ENCODE results near the gene IFT88.

DNA sequence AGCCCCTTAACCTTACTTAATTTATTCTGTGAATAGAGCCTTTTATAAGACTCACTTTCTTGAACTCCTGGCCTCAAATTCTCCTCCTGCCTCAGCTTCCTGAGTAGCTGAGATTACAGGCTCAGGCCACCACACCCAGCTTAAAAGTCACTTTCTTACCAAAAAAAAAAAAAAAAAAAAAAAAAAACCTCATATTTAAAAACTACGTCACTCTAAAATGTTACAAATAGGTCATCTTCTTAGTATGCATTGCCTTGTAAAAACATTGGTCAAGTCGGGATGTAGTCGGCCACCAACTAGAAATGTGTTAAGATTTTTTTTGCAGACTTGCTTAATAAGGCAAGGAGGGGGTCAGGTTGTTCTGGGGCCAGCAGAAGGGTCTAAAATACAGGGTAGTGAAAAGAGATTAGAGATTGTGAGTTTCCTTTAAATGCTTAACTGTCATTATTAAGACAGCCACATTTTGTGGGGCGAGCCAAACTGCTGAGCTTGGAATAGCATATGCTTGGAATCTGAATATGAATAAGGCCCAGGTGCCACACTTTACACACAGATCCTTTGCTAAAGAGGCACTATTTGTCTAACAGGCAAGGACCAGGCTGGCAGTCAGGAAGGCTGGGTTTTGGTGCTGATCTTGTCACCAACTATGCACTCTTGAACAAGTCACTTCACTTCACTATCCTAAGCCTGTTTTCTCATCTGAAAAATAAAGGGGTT lies 120.1 kb downstream of the IFT88 start:
- TF ChIP-seq CSRNP3 (CRISPR knock-in tag; IDR thresholded peaks at IDR 0.05) (no peak), ZC3H10 (CRISPR knock-in tag; IDR thresholded peaks at IDR 0.05) (no peak), CREB5 (CRISPR knock-in tag; IDR thresholded peaks at IDR 0.05; ENCODE audit: low read depth) (no peak), PPARA (CRISPR knock-in tag; IDR thresholded peaks at IDR 0.05; ENCODE audit: borderline replicate concordance) (no peak), PATZ1 (CRISPR knock-in tag; IDR thresholded peaks at IDR 0.05; ENCODE audit: borderline replicate concordance) (no peak), TSHZ2 (CRISPR knock-in tag; IDR thresholded peaks at IDR 0.05) (no peak)
